Ovary (tissue), 9 donors: ENCODE measurements around the gene LIX1. TPM values are rescaled to one million over a fixed set of nuclear protein-coding genes. Genes with fewer than 3 reads are reported as not detected.

Experiments used
- DNase-seq, 5 donors: peaks; one replicate each; pipeline ENCODE4 v3.0.0-alpha.2; 2019 to 2020
- H3K27ac ChIP-seq, 2 donors: fragments of 200-600 bp; one replicate each; pipeline versions ENCODE4 v1.5.1 to v1.8.0; 2019 to 2022
- H3K27me3 ChIP-seq: fragments of 200-600 bp; one replicate; pipeline ENCODE4 v1.8.0; 2022
- H3K36me3 ChIP-seq: fragments of 200-600 bp; sonication (generic); one replicate; pipeline ENCODE4 v1.5.1; 2019
- H3K4me1 ChIP-seq: one replicate; pipeline ENCODE4 v1.8.1; 2013; ENCODE audit warnings: mild to moderate bottlenecking, moderate library complexity; ENCODE audit not compliant: insufficient read depth
- H3K4me3 ChIP-seq: fragments of 200-600 bp; sonication (generic); one replicate; pipeline ENCODE4 v1.5.1; 2017
- H3K9me3 ChIP-seq, 2 donors: fragments of 200-600 bp in 1 of 2; sonication (generic) in 1 of 2; one replicate each; pipeline versions ENCODE4 v1.5.1 to v1.8.1; 2013 to 2019; ENCODE audit warnings: mild to moderate bottlenecking in 1 of 2, moderate library complexity in 1 of 2
- EP300 ChIP-seq: sonication (generic); formaldehyde crosslinking; IDR thresholded peaks from one replicate; pipeline ENCODE4 v1.6.1; 2017; ENCODE audit warnings: antibody characterized with exemption
- POLR2A ChIP-seq: fragments of 450-650 bp; IDR thresholded peaks from one replicate; pipeline ENCODE4 v1.6.1; 2017; ENCODE audit warnings: antibody characterized with exemption, mild to moderate bottlenecking, moderate library complexity
- WGBS, 3 donors: extraction: QIAGEN DNeasy Blood & Tissue Kit in 1 of 3; methylation state at CpG; one replicate each; pipeline versions ENCODE4 v1.1.5 to v1.1.7; 2013 to 2017; 5-methylcytosine and 5-hydroxymethylcytosine counted together
- intact Hi-C, 4 donors: fragments of 100-400 bp; cut with DNase I; formaldehyde crosslinking; loops; one replicate each; pipeline versions ENCODE4 v1.11.0 to v1.15.1; 2022 to 2023
- polyA plus RNA-seq, 2 donors: library from polyadenylated mRNA; stranded (reverse); fragments of 200-250 nt in 1 of 2; fragments of 350-450 nt in 1 of 2; fragmentation: Illumina TruSeq in 1 of 2; extraction: RNeasy Lipid Tissue Mini Kit (QIAGEN cat#74804) in 1 of 2; gene quantifications; one replicate each; pipeline ENCODE4 v1.2.3, GENCODE V29; 2013 to 2014
- total RNA-seq, 7 donors: library from RNA; depleted of rRNA in 2 of 7; stranded (reverse); fragments of >200 nt in 2 of 7; fragmentation: NEBNext Ultra II Directional in 3 of 7; extraction: Animal tissue kit (Norgen Biotek cat#: 25700) in 3 of 7; gene quantifications; one replicate each; pipeline versions ENCODE4 v1.1.0 to v1.2.4, GENCODE V29; 2016 to 2023
- TF ChIP-seq, protein P1 (sequence below), 3 donors: fragments of 450-650 bp in 2 of 3; fragments of 200-600 bp in 1 of 3; IDR thresholded peaks; one replicate each; pipeline versions ENCODE4 v1.5.1 to v1.8.0; 2016 to 2022; ENCODE audit warnings: antibody characterized with exemption in 3 of 3, mild to moderate bottlenecking in 1 of 3
- donor health status: DM: no; HTN: no; CAD: no; lungs with moderate emphysema.
- donor health status: DM: no; HTN: no; CAD: no.
- donor health status: Bipolar disorder and iron deficiency.
- donor health status: DM: yes; HTN: yes; CAD: no.
- donor health status: DM: no; HTN: no; CAD: no.
- donor health status: DM: yes; HTN: yes; CAD: no.

The LIX1 gene
- total and polyA plus RNA-seq, 9 donors, result 0.12 to 0.20 TPM; not detected in 7

DNA sequence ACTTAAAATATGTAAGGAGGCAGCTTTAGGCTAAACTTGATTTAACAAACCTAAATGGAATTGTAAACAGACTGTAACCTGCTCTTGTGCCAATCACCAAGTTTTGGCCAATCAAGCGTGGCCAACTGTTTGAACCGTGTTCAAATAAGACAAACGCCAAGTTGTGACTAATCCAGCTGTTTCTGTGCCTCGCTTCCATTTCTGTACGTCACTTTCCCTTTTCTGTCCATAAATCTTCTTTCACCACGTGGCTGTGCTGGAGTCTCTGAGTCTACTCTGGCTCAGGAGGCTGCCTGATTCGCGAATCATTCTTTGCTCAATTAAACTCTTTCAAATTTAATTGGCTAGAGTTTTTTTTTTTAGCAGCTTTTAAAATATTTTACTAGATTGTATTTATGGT lies 71.3 kb downstream of the LIX1 start:
- Histone ChIP-seq H3K27me3 (no peaks in the 10 kb centered on the region), H3K27ac (no peak overlapping the region), H3K36me3 (no peaks in the 10 kb centered on the region), H3K4me3 (no peak overlapping the region), H3K9me3 (no peaks in the 10 kb centered on the region), H3K4me1 (no peaks in the 10 kb centered on the region)
- TF ChIP-seq POLR2A (no peak), EP300 (no peak)
- TF ChIP-seq, protein P1, sequence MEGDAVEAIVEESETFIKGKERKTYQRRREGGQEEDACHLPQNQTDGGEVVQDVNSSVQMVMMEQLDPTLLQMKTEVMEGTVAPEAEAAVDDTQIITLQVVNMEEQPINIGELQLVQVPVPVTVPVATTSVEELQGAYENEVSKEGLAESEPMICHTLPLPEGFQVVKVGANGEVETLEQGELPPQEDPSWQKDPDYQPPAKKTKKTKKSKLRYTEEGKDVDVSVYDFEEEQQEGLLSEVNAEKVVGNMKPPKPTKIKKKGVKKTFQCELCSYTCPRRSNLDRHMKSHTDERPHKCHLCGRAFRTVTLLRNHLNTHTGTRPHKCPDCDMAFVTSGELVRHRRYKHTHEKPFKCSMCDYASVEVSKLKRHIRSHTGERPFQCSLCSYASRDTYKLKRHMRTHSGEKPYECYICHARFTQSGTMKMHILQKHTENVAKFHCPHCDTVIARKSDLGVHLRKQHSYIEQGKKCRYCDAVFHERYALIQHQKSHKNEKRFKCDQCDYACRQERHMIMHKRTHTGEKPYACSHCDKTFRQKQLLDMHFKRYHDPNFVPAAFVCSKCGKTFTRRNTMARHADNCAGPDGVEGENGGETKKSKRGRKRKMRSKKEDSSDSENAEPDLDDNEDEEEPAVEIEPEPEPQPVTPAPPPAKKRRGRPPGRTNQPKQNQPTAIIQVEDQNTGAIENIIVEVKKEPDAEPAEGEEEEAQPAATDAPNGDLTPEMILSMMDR (IDR thresholded peaks at IDR 0.05), result no peak
- intact Hi-C loops, result no loop called here
- DNase-seq, result peak in 2 of 5 donors; percentile 11 to 48
- WGBS, 3 donors, result 26 to 49% (median 40%) methylated on average over 8 of the region's 8 CpGs

DNA sequence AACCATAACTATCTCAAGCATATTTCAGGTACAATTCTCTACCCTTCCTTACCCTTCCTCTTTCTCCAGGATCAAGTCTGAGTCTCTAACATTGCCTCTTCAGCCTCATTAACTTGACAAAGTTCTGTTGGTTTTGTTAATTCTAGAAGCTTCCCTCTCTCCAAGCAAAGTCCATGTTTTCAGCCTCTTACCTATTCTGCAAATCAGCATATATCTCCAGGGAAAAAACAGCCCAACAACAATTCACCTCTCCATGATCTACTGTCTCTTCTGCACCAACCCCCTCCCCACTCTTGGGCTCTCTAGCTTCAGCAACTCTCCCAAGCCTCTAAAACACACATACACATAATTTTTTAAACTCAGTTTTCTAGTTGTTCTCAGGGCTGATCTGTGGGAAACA lies 72.2 kb downstream of the LIX1 start:
- Histone ChIP-seq H3K4me3 (no peak overlapping the region), H3K27ac (no peak overlapping the region), H3K9me3 (no peaks in the 10 kb centered on the region), H3K27me3 (no peaks in the 10 kb centered on the region), H3K36me3 (no peaks in the 10 kb centered on the region), H3K4me1 (no peaks in the 10 kb centered on the region)
- DNase-seq, result no peak
- TF ChIP-seq POLR2A (no peak), EP300 (no peak)
- TF ChIP-seq, protein P1 (IDR thresholded peaks at IDR 0.05), result no peak
- intact Hi-C loops, result no loop called here

DNA sequence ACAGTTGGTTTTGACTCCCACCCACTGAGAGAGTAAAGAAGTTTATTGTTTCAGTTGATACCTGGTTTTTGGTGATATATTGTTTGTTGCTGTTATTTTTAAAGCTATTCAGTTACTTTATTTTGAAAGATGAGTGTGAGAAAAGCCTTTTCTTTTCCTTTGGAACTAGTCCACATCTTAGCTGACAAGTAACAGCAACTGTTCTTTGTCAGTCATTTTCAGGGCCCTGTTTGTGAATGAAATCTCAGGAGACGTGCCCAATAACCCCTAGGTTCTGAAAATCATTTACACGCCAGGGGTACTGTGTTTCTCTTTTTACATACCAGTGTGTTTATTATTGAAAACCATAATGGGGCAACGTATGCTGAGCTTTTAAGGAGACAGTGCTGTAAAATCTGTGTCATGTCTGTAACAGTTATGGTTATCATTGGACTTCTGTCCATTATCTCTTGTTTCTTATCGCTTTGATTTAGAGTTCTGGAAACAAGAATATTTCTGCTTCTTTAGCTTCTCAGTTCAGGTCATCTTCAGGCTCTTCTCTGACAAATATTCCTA lies 75.0 kb downstream of the LIX1 start:
- H3K27ac ChIP-seq, result no peak overlapping the region
- intact Hi-C loops, result no loop called here
- H3K4me3 ChIP-seq, result no peak overlapping the region
- DNase-seq, result no peak
- no peaks in the 10 kb centered on the region for H3K36me3 ChIP-seq
- H3K4me1 ChIP-seq, result no peaks in the 10 kb centered on the region
- no peak for TF ChIP-seq POLR2A
- TF ChIP-seq, protein P1 (IDR thresholded peaks at IDR 0.05), result no peak
- no peak for TF ChIP-seq EP300
- WGBS, 3 donors, result 40 to 48% (median 43%) methylated on average over 4 of the region's 4 CpGs
- H3K27me3 ChIP-seq, result no peaks in the 10 kb centered on the region
- H3K9me3 ChIP-seq, result no peaks in the 10 kb centered on the region

DNA sequence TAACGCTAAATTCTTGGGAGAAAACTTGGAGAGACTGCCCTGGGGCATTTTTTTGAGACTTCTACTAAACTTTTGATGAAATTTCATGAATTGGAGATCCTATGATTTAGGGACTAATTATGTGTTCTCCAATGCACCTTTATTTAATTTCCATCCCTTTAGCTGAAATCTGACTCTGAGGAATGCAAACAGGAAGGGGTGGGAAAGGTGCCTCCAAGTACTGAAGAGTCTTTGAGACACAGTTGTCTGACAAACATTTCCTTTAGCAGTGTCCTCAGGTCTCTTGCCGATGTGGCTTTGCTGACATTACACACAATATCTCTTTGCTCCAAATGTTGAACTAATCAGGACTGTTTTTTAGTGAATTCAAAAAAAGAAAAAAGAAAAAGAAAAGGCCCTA lies 76.9 kb downstream of the LIX1 start:
- no peak overlapping the region for H3K4me3 ChIP-seq
- H3K27me3 ChIP-seq, result no peaks in the 10 kb centered on the region
- no peaks in the 10 kb centered on the region for H3K9me3 ChIP-seq
- no peak for DNase-seq
- WGBS, 3 donors, result 23 to 45% (median 33%) methylated on average over 2 of the region's 2 CpGs
- H3K4me1 ChIP-seq, result no peaks in the 10 kb centered on the region
- H3K27ac ChIP-seq, result no peak overlapping the region
- intact Hi-C loops, result no loop called here
- TF ChIP-seq, protein P1 (IDR thresholded peaks at IDR 0.05), result no peak
- TF ChIP-seq POLR2A, result no peak
- TF ChIP-seq EP300, result no peak
- H3K36me3 ChIP-seq, result no peaks in the 10 kb centered on the region
